AG09319 (cell line): ENCODE results near the gene SEMA4B.

ENCODE experiments used
- DNase-seq: peaks from one replicate; pipeline ENCODE4 v3.0.0-alpha.2; 2010; ENCODE audit warnings: low read depth; ENCODE audit errors: extremely low read depth
- TF ChIP-seq, protein P1 (sequence below): IDR thresholded peaks from 2 replicates; pipeline ENCODE4 v1.5.1; 2011; ENCODE audit warnings: low read depth, mild to moderate bottlenecking, inconsistent platforms, low read length, moderate library complexity

Gene SEMA4B

DNA sequence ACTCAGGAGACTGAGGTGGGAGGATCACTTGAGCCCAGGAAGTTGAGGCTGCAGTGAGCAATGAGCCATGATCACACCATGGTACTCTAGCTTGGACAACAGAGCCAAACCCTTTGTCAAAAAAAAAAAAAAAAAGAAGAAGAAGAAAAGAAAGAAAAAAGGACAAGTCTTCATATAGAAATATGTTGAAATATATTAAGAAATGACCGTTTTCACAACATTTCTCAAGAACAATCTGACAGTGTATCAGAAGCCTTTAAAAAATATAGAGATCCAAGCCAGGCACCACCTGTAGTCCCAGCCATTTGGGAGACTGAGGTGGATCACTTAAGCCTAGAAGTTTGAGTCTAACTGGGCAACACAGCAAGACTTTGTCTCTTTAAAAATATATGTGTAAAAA is 29.5 kb upstream of the SEMA4B start:
- TF ChIP-seq, protein P1, sequence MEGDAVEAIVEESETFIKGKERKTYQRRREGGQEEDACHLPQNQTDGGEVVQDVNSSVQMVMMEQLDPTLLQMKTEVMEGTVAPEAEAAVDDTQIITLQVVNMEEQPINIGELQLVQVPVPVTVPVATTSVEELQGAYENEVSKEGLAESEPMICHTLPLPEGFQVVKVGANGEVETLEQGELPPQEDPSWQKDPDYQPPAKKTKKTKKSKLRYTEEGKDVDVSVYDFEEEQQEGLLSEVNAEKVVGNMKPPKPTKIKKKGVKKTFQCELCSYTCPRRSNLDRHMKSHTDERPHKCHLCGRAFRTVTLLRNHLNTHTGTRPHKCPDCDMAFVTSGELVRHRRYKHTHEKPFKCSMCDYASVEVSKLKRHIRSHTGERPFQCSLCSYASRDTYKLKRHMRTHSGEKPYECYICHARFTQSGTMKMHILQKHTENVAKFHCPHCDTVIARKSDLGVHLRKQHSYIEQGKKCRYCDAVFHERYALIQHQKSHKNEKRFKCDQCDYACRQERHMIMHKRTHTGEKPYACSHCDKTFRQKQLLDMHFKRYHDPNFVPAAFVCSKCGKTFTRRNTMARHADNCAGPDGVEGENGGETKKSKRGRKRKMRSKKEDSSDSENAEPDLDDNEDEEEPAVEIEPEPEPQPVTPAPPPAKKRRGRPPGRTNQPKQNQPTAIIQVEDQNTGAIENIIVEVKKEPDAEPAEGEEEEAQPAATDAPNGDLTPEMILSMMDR = no peak
- DNase-seq = no peak

DNA sequence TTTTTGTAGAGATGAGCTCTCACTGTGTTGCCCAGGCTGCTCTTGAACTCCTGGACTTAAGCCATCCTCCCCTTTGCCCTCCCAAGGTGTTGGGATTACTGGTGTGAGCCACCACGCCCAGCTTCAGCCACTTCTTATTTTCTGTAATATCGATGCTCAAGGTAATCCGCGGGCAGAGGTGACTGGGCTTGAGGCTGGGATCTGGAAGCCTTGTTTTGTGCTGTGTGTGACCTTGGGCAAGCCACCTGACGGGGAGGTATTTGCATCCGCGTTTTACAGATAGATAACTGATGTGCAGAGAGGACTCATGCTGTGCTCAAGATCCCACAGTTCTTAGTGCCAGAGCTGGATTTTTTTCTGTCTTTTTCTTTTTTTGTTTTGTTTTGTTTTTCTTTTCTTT is 27.8 kb upstream of the SEMA4B start:
- TF ChIP-seq, protein P1 = no peak
- no peak for DNase-seq

DNA sequence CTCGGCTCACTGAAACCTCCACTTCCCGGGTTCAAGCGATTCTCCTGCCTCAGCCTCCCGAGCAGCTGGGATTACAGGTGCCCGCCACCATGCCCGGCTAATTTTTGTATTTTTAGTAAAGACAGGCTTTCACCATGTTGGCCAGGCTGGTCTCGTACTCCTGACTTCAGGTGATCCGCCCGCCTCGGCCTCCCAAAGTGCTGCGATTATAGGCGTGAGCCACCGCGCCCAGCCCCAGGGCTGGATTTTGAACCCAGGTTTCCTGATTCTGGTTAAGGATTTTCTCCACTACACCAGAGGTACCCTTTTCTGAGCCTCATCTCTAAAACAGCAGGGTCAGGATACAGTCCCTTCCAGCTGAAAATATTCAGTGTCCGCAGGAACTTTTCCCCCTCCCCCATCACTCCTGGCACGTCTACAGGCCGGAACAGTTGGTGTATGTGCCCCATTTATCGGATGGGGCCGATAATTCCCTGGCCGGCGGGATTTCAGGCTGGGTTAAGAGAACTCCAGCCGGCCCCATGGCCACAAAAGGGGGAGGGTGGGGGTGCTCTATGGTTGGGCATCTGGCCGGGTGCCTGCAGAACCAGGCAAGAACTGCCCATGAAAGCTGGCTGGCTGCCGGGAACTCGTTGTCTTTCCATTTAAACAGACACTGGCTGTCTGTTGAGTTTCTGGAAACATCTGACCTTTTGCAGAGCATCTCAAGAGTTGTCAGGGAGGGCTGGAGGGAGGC is 26.8 kb upstream of the SEMA4B start:
- TF ChIP-seq, protein P1 = no peak

DNA sequence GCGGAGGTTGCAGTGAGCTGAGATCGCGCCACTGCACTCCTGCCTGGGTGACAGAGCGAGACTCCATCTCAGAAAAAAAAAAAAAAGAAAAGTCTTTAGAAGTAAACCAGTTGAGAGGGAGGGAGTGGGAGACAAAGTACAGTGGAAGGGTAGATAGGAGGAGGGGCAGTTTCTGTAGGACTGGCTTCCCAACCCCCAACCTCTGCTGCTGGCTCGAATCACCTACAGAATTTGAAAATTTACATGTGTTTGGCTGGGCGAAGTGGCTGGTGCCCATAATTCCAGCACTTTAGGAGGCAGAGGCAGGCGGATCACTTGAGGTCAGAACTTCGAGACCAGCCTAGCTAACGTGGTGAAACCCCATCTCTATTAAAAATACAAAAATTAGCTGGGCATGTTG is 24.1 kb upstream of the SEMA4B start:
- DNase-seq = no peak
- TF ChIP-seq, protein P1 = no peak

More for the DNA sequence above, 26.8 kb upstream of the SEMA4B start:
- DNase-seq = no peak

DNA sequence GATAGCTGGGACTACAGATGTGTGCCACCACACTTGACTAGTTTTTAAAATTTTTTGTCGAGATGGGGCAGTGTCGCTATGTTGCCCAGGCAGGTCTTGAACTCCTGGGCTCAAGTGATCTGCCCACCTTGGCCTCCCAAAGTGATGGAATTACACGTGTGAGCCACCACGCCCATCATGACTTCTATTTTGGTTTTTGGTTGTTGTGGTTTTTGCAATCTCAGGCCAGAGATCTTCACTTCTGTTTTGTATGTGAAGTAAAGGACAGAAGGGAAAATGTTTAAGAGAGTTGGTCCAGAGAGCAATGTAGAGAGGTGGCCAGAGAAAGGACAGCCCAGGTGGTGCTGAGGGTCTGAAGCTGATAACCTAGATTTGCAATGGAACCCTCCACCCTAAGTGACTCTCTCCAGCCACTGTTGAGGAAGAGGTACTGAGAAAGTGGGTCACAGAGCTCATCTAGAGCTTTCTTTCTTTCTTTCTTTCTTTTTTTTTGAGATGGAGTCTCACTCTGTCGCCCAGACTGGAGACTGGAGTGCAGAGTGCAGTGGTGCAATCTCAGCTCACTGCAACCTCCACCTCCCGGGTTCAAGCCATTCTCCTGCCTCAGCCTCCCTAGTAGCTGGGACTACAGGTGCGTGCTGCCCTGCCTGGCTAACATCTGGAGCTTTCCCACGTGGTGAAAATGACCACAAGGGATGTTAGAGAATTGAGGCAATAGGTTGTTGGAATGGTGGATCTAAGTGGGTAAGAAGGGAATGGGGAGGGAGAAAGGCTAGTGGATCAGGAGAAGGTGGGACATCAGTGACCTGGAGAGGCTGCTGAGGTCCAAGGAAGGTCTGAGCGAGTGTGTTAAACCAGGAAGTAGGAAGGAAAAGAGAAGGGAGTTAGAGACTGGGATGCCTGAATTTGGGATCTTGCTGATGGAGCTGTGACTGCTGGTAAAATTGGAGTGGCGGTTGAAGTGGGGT is 22.4 kb upstream of the SEMA4B start:
- DNase-seq = no peak
- TF ChIP-seq, protein P1 = no peak

DNA sequence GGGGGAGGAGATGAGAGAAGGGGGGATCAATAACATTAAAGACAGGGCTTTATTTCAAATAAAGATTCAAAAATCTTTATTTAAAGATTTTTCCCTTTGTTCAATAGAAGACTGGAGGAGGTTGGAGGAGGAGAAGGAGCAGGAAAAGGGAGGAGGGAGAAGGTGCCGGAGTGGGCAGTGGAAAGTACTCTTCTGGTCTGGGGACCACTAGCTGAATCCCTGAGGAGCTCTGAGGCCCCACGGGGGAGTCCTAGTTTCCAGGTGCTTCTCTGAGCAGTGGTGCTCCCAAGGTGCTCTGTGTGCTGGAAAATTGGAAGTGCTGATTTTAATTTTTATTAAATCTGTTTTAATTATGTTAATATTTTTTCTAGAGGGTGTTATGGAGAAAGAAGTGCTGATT is 19.4 kb upstream of the SEMA4B start:
- DNase-seq = no peak
- TF ChIP-seq, protein P1 = no peak
